HG02943 (cell line): ENCODE data around the gene A4GNT.
"Not testable (repeated sequence)": the region's sequence is repeated elsewhere in the genome, so short reads cannot be mapped to it uniquely, and the experiment has no call there.

Experiments used
- ATAC-seq: cut with Tn5 transposase; IDR thresholded peaks from one replicate; pipeline ENCODE4 v1.9.1; 2021; ENCODE audit warnings: mild to moderate bottlenecking, low read depth, moderate library complexity; ENCODE audit not compliant: unreplicated experiment

A4GNT gene

DNA sequence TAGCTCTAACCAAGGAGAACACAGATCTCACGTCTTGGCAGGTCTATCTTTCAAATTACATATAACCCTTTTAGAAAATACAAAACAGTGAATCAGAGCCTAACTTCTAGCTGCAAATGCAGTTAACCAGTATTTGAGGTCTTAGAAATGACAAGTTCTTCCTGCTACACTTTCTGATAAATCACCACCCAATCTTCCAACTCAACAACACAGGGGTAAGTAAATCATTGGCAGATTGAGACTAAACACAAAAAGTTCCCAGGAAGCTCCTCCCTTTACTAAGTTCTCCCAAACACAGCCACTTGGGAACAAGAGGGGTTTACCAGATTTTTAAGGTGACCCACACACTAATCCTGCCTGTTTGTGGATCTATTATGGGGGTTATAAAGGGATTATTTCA lies at the start of gene A4GNT:
TSS of gene A4GNT (minus strand) at position 152 of the 400 bp plus-strand sequence. CDS start 1,134 bp downstream, outside the sequence.
- no peak for ATAC-seq

DNA sequence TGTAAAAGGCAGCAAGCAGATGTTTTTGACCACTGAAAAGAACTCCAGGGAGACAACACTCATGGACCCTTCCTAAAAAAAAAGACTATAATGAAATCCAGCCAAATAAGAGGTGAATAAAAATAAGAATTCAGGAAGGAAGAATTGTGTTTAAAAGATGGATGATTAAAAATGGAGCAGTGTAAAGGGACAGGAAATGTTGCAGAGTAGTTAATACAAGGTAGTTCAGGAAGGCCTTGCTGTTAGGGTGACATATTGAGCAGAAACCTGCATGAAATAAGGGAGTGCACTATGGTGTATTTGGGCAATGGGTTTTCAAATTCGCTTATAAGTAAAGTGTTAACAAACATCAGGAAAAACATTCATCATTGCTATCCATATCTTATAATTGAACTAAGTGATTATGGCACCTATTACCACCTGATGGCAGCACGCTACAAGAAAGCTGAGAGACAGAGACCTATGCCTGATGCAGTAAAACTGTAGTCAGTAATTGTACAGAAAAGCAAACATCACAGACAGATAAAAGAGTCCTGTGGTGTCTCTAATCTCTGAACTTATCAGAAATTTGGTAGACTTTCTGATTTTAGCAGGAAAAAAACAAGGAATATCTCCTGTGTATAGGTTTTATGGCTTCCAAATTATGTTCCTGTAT lies 48.3 kb upstream of the A4GNT start:
- ATAC-seq, result peak; percentile 72

DNA sequence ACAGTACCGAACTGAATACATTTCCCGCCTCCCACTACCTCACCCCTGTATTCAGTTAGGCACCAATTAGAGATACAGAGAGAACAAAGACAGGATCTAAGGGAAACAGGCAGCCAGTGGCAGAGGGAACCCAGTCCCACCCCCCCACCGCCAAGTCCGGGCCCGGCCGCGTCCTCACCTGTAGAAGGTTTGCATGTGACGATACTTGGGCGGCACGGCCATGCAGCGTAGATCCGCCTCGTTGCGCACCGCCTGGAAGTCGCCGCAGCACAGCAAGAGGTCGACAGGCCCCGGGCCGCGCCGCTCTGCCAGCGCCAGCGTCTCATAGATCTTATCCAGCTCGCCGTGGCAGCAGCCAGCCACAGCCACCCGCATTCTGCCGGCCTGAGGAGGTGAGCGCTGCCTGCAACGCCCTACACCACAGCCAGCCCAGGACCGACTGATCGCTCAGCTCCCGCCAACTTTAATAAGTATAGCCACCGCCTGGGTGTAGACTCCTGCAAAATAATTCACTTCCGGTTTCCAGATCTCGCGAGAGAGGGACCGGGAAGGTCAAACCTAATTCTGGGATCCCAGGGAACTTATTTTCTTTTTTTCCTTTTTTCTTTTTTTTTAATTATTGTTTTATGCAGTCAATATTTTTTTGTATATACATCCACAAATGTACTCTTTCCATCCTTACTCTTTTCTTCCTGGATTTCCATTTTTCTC lies 42.4 kb upstream of the A4GNT start, which contains the start of gene DBR1:
TSS of gene DBR1 (minus strand) at position 501 of the 711 bp plus-strand sequence. CDS start at position 375, 126 bp downstream.
- peak; percentile 84 for ATAC-seq

DNA sequence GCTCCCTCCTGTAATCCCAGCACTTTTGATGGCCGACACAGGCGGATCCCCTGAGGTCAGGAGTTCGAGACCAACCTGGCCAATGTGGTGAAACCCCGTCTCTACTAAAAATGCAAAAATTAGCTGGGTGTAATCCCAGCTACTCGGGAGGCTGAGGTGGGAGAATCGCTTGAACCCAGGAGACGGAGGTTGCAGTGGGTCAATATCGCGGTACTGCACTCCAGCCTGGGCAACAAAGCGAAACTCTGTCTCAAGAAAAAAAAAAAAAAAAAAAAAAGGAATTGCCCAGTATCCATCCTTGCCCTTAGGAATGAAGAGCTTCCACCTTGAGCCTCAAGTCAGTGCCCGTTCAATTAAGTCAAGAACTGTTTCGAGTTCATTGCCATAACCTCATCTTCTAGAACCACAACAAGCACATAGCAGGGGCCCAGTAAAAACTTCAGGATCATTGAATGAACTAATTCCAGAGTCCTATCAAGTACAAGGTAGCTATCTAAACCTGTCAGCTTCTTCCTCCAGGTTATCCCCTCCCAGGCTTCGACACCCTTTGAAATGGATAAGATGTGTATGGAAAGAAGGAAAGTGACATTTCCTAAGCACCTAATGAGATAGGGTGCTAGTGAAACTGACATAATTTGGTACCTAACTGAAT lies 41.7 kb upstream of the A4GNT start:
- peak; percentile 10 for ATAC-seq

DNA sequence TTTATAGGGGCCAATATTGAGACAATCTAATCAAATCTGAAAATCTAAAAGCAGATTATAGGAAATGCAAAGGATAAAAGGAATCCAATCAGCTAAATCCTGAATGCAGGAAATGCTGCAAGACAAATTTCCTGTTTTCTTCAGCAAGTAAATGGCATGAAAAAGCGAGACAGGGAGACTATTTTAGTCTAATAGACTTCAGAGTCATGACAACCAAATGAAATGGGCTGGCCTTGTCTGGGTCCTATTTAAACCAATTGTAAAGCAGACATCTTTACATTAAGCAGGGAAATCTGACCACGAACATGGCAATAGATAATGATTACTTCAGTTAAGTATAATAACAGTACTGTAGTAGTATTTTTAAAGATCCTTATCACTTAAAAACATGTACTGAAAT lies 40.4 kb upstream of the A4GNT start:
- ATAC-seq, result no peak

DNA sequence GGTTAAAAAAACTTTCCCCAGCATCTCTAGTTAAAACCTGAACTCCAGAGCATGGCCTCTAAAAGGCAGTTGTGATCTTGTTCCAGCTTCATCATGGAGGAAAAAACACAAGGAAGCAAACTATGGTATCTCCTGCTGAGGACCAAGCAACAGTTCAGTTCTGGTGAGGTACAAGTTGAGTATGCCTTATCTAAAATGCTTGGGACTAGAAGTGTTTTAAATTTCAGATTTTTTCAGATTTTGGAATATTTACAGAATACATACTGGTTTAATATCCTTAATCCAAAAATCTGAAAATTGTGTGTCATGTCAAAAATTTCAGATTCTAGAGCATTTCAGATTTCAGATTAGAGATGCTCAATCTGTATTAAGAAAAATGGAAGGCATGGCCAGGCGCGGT lies 32.9 kb upstream of the A4GNT start:
- ATAC-seq, result no peak

DNA sequence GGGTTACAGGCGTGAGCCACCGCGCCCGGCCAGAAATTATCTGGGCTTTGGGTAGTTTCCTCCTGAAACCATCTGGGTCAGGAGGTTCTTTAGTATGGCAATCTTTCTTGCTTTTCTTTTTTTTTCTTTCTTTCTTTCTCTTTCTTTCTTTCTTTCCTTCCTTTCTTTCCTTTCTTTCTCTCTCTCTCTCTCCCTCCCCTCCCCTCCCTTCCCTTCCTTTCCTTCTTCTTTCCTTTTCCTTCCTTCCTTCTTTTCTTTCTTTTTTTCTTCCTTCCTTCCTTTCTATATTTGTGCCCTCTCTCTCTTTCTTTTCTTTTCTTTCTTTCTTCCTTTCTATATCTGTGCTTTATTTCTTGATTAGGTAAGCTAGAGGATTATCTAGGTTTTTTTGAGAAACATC lies 25.6 kb upstream of the A4GNT start:
- ATAC-seq, result no peak

DNA sequence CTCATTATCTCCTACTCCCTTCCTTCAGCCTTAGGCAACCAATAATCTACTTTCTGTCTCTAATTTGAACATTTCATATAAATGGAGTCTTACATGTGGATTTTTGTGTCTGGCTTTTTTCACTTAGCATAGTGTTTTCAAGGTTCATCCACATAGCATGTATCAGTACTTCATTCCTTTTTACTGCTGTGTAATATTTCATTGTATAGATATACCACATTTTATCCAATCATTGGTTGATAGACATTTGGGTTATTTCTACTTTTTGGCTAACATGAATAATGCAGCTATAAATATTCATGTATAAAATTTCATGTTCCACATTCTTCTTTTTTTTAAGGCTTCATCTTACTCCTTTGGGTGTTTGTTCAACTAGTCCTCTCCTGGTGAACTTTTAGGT lies 22.3 kb upstream of the A4GNT start:
- ATAC-seq, result no peak

DNA sequence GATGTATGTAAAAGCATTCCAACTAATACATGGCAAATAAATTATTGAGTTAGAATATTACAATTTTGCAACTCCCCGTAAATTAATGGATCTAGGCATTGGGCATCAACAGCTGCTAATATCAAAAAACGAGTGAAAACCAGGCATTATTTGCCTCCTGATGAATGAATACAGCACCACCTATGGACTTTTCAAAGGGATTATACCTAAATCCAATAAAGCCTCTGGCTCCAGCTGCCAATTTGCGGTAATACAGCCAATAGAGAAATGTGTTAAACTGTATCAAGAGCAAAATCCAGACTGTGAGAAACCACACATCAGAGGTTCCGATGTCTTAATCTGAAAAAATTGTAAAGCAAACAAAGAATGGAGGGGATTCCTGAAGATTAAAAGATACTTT lies 16.3 kb upstream of the A4GNT start:
- ATAC-seq, result no peak

DNA sequence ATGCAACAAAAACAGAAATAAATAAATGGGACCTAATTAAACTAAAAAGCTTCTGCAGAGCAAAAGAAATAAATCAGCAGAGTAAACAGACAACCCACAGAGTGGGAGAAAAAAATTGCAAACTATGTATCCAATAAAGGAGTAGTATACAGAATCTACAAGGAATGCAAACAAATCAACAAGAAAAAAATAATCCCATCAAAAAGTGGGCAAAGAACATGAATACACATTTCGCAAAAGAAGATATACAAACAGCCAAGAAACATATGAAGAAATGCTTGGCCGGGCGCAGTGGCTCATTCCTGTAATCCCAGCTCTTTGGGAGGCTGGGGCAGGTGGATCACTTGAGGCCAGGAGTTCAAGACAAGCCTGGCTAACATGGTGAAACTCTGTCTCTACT lies 10.0 kb upstream of the A4GNT start:
- not testable (repeated sequence) for ATAC-seq

DNA sequence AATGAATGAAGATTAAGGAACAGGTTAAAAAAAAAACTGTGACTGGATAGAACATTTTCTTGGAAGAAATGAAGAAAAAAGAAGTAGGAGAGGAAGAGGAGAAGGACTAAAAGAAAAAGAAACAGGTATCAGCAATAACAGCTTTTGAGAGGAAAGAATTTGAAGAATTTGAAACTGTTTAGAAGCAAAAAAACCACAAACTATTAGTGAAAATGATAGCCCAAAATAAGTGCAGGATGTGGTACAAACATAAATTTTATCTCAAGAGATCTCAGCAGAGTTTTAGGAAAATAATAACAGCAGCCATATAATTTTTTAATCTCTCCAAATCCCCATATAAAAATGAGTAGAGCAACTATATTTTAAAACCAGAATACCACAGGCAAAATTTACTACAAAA lies 8.8 kb upstream of the A4GNT start:
- no peak for ATAC-seq

DNA sequence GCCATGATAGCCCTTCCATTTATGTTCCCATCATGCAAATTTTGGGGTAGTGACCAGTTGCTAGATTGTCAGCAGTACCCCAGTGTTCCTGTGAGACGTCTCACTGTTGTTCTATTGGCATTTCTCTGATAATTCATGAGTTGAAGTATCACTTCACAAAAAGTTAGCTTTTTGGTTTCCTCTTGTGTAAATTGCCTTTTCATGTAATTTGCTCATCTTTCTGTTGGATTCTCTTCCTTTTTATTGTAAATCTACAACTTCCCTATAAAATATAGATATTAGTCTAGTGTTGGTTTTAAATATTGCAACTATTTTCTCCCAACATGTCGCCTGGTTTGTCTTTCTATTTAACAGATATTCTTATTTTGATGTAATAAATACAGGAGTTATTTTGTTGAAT lies 7.5 kb upstream of the A4GNT start:
- no peak for ATAC-seq

DNA sequence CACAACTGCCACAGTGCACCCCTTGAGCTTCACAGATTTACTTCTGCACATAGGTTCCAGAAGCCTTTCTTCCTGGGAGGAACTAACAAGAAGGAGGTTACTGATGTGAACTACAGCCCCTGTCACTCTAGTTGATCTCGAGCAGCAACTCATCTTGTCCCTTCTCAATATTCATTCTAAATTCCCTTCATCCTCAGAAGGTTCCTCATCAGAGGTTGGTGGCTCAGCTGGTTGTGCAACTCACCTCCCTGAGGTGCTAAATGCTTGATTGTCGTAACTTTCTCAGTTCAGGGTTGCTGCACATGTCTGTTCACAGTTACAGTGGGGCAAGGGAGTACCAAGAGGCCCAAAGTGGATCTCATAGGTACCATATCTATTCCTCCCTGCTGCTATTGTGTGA lies 5.7 kb upstream of the A4GNT start:
- ATAC-seq, result no peak

DNA sequence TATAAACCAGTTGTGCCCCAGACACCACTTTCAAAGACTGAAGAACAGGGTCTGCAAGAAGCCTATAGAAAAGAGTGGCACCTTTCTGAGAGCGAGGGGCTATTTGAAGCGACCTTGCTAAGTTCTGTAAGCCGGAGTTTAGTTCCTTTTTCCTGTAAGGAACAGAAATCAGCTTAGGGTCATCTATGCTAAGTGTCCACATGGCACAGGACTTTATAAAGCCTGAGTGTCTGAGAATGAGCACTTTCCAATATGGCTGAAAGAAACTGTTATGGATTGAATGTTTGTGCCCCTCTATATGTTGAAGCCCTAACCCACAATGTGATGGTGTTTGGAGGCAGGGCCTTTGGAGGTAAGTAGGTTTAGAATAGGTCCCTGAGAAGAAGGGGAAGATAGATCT lies 4.0 kb upstream of the A4GNT start:
- ATAC-seq, result no peak

DNA sequence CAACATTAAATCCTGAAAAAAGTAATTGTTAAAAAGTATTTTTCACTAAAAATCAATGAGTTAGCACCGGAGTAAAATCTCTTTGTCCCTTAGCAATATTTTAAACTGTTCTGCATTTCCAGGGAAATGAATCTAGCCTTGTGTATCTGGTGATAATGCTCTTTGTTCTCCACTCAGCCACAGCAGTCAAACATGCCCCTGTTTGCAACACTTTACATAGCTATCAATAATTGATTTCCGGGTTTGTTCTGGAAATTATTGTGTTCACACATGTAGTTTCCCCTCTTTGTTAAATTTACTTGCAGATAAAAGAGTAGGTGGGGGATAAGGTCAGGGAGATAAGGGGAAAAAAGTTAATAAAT lies 3.6 kb upstream of the A4GNT start:
- ATAC-seq, result no peak

DNA sequence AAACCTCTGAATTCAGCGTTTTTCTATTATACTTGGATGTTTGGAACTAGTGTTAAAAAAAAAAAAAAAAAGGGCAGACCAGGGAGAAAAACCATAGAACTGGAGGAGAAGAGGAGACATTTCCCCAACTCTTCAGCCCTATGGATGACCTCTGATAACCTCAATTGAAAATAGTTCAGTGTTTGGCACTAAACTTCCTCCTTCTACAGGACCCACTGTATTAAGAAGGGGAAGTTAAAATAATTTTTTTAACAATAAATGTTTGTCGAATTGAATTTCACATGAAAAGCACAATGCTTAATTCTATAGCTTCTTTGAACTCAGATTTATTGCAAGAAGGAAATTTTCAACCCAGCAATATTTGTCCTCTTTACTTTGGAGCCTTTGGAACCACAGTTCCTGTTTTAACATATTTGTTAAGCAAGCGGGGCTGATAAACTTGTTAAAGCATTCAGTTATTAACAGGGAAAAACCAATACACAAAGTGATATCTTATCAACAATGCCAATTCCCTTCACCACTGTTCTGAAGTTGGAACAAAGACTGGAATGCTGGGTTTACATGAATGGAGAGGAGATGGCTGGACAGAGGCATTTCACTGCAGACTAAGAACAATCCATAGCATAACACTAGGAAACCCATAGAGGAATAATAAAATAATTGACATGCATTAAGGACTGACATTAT lies 3.1 kb upstream of the A4GNT start:
- ATAC-seq, result no peak

DNA sequence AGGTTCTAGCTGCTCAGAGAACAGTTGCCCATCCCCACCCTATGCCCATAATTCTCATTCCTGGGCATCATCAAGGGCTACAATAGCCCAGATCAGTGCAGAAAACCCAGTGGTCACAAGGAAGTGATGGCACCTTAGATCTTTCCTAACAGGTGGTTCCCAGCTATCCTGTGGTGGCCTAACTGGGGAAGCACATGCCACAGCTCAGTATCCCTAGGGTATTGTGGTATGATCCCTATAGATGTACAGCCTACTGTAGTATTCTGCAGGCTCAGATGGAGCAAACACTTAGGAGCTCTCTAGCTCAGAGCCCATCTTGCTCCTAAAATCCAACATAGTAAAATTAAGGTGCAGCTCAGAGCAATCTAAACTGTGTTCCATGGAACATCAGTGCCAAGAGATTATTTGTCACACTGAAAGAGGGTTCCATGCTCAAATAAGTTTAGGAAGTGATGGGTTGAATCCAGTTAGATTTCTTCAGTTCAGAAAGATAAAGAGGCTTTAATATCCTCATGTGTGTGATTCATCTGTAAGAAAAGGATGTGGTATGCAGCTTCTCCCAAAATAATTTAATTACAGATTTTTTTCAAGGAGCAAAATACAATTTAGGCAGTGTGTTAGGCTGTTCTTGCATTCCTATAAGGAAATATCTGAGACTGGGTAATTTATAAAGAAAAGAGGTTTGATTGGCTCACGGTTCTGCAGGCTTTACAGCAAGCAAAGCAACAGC lies 4.4 kb downstream of the A4GNT start:
- ATAC-seq, result no peak

DNA sequence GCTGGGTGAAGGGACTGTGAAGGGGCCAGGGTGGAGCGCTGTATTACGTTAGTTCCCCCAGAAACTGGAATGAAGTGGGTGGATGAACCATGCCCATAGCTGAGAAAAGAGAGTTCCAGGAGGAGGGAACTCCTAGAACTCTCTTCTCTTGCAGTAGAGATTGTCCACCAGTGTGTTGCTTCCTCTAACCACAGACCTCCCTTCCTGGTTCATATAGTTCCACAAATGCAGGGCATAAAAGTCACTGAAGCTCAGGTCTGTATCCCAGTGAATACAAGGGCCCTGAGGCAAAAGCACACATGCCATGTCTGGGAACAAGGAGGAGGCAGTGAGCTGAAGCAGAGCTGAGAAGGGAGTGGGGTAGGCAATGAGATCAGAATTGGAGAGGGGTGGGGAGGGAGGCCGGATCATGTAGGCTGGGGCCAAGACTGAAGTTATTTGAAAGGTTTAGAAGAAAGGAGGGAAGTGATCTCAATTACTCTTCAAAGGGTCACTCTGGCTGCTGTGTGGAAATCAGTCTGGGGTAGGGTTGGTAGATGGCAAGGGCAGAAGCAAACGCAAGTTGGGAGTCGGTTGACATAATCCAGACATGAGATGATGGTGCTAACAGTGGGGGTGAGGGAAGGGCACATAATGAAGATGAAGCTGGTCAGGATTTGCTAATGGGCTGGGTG lies 6.5 kb downstream of the A4GNT start:
- no peak for ATAC-seq

DNA sequence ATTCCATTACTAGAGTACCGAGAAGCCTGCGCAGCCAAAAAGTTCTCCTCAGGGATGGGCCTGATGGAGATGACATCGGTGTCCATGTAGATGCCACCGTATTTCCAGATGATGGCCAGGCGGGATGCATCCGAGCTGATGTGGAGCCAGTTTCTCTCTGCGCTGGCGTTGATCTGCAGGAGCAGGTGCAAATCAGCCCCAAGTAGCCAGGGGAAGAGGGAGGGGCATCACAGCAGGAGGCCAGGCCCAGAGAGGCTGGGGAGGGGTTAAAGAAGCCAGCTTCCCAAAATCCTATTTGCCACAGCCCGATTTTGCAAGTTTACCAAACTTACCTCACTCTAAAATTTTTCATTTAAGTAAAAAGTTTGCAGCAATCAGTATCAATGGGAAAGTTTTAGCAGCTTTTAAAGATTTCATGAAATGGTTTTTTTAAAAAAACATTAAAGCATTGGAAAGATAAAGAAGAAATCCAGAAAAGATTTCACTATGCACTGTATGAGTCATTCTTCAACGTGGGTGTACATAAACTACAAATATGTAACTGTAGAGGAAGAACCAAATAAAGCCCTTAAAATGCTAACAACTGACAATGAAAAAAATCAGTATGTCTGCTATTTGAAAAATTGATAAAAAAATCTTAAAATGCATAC lies 7.4 kb downstream of the A4GNT start:
- no peak for ATAC-seq

DNA sequence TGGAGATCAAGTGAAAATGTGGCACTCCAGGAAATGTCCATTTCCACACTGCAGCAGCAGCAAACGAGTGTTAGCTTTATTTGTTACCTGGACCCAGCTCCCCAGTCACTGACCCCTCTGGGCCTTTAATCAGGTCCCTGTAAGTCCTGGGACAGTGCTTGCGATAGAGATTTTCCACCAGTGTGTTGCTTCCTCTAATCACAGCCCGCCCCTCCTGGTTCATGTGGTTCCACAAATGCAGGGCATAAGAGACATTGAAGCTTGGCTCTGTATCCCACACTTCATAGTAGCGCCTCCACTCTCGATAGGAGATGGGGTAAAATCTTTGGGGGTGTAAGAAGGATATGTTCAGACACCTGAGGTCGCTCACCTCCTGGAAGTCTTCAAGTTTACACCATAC lies 8.0 kb downstream of the A4GNT start:
- no peak for ATAC-seq
